Heart right ventricle (tissue), 16 donors: ENCODE measurements around the gene NPAS3. TPM values are rescaled to one million over a fixed set of nuclear protein-coding genes. Genes with fewer than 3 reads are reported as not detected.

Experiments
- ATAC-seq, 8 donors: fragments of 200-7000 bp; cut with Tn5 transposase; one replicate each; pipeline ENCODE4 v1.9.1; 2020; ENCODE audit warnings: mild to moderate bottlenecking in 8 of 8, moderate library complexity in 8 of 8, moderate number of reproducible peaks in 1 of 8
- DNase-seq, 2 donors: peaks; one replicate each; pipeline ENCODE4 v3.0.0-alpha.2; 2020
- H3K27ac ChIP-seq, 10 donors: fragments of 200-600 bp; sonication (generic) in 2 of 10; one replicate each; pipeline versions ENCODE4 v1.5.0 to v1.8.0; 2020 to 2022; ENCODE audit warnings: mild to moderate bottlenecking in 3 of 10
- H3K27me3 ChIP-seq, 7 donors: fragments of 200-600 bp; one replicate each; pipeline ENCODE4 v1.8.0; 2021 to 2022; ENCODE audit warnings: mild to moderate bottlenecking in 2 of 7
- H3K36me3 ChIP-seq, 9 donors: fragments of 200-600 bp; sonication (generic) in 1 of 9; one replicate each; pipeline versions ENCODE4 v1.5.0 to v1.8.0; 2020 to 2022; ENCODE audit warnings: mild to moderate bottlenecking in 2 of 9
- H3K4me1 ChIP-seq, 9 donors: fragments of 200-600 bp; sonication (generic) in 1 of 9; one replicate each; pipeline versions ENCODE4 v1.5.0 to v1.8.0; 2020 to 2022; ENCODE audit warnings: mild to moderate bottlenecking in 4 of 9
- H3K4me3 ChIP-seq, 10 donors: fragments of 200-600 bp; sonication (generic) in 2 of 10; one replicate each; pipeline versions ENCODE4 v1.5.0 to v1.8.0; 2020 to 2022; ENCODE audit warnings: mild to moderate bottlenecking in 7 of 10, moderate library complexity in 2 of 10
- H3K9me3 ChIP-seq, 11 donors: fragments of 200-600 bp in 10 of 11; sonication (generic) in 2 of 11; one replicate each; pipeline versions ENCODE4 v1.5.0 to v1.8.0; 2013 to 2022; ENCODE audit warnings: mild to moderate bottlenecking in 2 of 11, control low read depth in 1 of 11, moderate library complexity in 1 of 11
- WGBS, 2 donors: extraction: QIAGEN DNeasy Blood & Tissue Kit; methylation state at CpG; one replicate each; pipeline ENCODE4 v1.1.7; 2013; ENCODE audit warnings: inconsistent platforms in 1 of 2; 5-methylcytosine and 5-hydroxymethylcytosine counted together
- intact Hi-C, 10 donors: fragments of 100-400 bp; cut with DNase I; formaldehyde crosslinking; loops; one replicate each; pipeline versions ENCODE4 v1.11.1 to v1.14.2; 2022
- polyA plus RNA-seq, 2 donors: library from polyadenylated mRNA; stranded (reverse); fragments of 200-250 nt; gene quantifications; one replicate each; pipeline ENCODE4 v1.2.3, GENCODE V29; 2013
- total RNA-seq, 10 donors: library from RNA; stranded (reverse); fragmentation: NEBNext Ultra II Directional in 3 of 10; extraction: Animal tissue kit (Norgen Biotek cat#: 25700) in 3 of 10; gene quantifications; one replicate each; pipeline versions ENCODE4 v1.2.1 to v1.2.4, GENCODE V29; 2021 to 2023
- TF ChIP-seq, protein P1 (sequence below), 9 donors: fragments of 200-600 bp; sonication (generic) in 2 of 9; IDR thresholded peaks; one replicate each; pipeline versions ENCODE4 v1.5.0 to v1.8.0; 2021 to 2022; ENCODE audit warnings: antibody characterized with exemption in 9 of 9, mild to moderate bottlenecking in 5 of 9, moderate library complexity in 1 of 9
- donor health status: Arrhythmogenic right ventricular cardiomyopathy.
- donor health status: ischemic (EF 13 %, LVEDD 7.1; RV severe dilation, severe dysfunction).
- donor health status: healthy with polysubstance abuse.
- donor health status: DM: no; HTN: yes; CAD: no.
- donor health status: DM: no; HTN: no; CAD: no.
- donor health status: ischemic (EF 25% LVEDD 6.9; RV normal size, moderate dysfunction).
- donor health status: ischemic (EF 25% LVEDD 5.7; RV mildly dilated, moderate dysfunction).
- donor health status: healthy.
- donor health status: DM: yes; HTN: yes; CAD: no.
- donor health status: Ischemic cardiomyopathy.
- donor health status: ischemic (EF 35%, LVEDD 5.7; RV mildly dilated, moderate dysfunction).
- donor health status: nonischemic (EF 11% LVEDD 7.7; RV severe dilation, severe dysfunction).
- donor health status: DM: yes; HTN: yes; CAD: no.
- donor health status: PGD.
- donor health status: ischemic (EF 29% LVEDD 5.4; RV normal size, mild dysfunction).
- donor health status: nonischemic (EF 23%, LVEDD 6.1; RV moderate dilation, normal function).

The NPAS3 gene
- total and polyA plus RNA-seq, 12 donors: 0.12 to 2.8 (median 0.99) TPM

DNA sequence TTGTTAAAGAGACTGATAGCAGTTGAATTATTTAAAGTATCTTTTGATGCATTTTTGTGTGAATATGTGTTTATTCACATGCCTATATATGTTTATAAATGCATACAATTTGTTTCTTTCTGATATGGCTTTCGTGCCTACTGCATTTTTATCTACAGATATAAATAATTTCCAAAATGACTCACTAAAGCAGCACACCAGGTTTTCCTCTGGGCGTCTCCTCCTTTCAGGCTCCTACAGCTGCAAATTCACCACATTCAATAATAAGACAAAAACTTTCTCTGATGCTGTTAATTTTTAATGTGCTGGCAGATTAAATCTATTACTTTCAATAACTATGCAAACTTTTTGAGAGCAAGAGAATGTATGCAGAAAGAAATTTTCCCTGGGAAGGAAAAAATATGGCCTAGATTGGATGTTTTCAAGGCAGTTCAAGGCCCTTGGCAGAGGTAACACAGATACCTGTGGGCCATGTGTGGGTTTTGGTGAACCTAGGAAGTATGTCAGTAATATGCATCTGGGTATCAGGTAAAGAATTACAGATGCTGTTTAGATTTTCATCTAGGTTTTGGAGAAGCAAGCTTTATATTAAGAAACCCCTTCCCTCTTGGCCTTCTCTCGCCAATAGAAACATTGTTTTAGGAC, 630.4 kb downstream of the NPAS3 start:
- H3K9me3 ChIP-seq: no peaks in the 10 kb centered on the region
- no peaks in the 10 kb centered on the region for H3K36me3 ChIP-seq
- H3K27me3 ChIP-seq: no peaks in the 10 kb centered on the region
- ATAC-seq (no peak), DNase-seq (no peak)
- WGBS, 2 donors: 89 to 93% methylated on average over 3 of the region's 3 CpGs
- TF ChIP-seq, protein P1, sequence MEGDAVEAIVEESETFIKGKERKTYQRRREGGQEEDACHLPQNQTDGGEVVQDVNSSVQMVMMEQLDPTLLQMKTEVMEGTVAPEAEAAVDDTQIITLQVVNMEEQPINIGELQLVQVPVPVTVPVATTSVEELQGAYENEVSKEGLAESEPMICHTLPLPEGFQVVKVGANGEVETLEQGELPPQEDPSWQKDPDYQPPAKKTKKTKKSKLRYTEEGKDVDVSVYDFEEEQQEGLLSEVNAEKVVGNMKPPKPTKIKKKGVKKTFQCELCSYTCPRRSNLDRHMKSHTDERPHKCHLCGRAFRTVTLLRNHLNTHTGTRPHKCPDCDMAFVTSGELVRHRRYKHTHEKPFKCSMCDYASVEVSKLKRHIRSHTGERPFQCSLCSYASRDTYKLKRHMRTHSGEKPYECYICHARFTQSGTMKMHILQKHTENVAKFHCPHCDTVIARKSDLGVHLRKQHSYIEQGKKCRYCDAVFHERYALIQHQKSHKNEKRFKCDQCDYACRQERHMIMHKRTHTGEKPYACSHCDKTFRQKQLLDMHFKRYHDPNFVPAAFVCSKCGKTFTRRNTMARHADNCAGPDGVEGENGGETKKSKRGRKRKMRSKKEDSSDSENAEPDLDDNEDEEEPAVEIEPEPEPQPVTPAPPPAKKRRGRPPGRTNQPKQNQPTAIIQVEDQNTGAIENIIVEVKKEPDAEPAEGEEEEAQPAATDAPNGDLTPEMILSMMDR (IDR thresholded peaks at IDR 0.05): no peak
- intact Hi-C loops: no loop called here
- H3K4me1 ChIP-seq: peaks cover 0 to 7% (median 0%) of the 10 kb centered on the region in 9 donors
- H3K4me3 ChIP-seq: no peak overlapping the region
- no peak overlapping the region for H3K27ac ChIP-seq

DNA sequence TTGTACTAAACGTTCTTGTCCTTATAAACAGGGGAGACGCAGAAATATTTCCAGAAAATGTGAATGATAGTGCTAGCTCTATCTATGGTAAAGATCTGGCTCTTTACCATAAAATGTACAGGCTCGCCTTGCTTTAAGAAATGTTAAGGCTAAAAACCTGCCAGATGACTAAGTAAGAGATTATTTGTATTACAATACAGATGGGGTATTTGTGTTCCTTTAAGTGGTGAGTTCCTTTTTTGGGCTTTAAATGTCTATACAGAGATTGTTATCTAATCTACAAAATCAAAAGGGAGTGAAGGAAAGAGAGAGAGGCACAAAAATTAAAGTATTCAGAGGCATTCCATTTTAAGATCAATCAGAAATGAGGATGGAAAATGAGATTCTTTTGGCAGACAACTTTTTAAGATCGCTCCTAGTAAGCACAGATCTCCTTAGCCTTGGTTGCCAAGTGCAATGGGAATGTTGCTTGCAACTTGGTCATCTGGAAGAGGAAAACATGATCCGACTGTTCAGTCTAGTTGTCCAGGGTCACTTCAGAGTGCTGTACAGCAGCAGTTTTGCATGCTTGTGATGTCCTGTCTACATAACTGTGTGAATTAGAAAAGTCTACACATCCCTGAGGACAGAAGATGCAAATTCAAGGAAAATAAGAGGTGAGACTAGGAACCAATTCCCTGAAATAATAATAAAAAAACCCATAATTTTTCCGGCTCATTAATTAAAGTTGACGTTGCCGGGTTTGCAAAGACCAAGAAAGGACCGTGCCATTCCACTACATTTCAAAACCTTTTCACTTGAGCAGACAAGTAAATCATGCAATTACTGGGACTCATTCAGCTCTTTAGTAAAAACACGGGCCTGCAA, 631.4 kb downstream of the NPAS3 start:
- Histone ChIP-seq H3K9me3 (no peaks in the 10 kb centered on the region), H3K4me3 (no peak overlapping the region), H3K27ac (no peak overlapping the region), H3K36me3 (no peaks in the 10 kb centered on the region), H3K27me3 (no peaks in the 10 kb centered on the region), H3K4me1 (no peaks in the 10 kb centered on the region)
- TF ChIP-seq, protein P1 (IDR thresholded peaks at IDR 0.05): no peak
- DNase-seq (no peak), ATAC-seq (no peak)
- 85 to 88% methylated on average over 10 of the region's 10 CpGs for WGBS, 2 donors
- intact Hi-C loops: no loop called here

DNA sequence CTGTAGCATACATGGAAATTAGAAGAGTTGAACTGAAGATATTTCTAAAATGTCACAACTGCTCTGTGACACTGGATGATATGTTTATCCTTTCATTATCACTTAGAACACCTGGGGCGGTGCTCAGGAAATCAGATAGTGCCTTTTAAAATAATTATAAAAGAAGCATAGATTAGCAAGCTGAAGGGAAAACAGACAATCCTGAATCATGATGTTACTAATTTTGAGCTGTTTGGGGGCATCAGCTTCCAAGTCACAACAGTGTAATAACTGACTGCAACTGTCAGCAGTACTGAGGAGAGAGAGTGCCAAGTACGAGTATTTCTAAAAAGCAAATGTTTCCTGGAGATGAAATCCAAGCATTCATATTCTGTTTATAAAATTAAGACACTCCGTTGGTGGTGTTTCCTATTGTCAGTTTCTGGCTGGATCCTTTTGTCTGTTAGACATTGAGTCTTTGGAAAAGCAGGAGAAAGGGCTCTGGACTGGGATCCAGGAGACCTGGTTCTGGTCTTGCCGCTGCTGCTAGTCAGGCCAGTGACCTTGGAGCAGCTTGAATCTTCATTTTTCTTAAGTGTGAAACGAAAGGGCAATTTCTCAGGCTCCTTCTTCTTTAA, 632.1 kb downstream of the NPAS3 start:
- WGBS, 2 donors: 50 to 57% methylated on average over 5 of the region's 5 CpGs
- no peak for DNase-seq
- ATAC-seq: no peak
- H3K9me3 ChIP-seq: no peaks in the 10 kb centered on the region
- no peaks in the 10 kb centered on the region for H3K4me1 ChIP-seq
- no peak overlapping the region for H3K27ac ChIP-seq
- H3K4me3 ChIP-seq: no peak overlapping the region
- H3K27me3 ChIP-seq: no peaks in the 10 kb centered on the region
- TF ChIP-seq, protein P1 (IDR thresholded peaks at IDR 0.05): no peak
- no peaks in the 10 kb centered on the region for H3K36me3 ChIP-seq
- intact Hi-C loops: no loop called here

DNA sequence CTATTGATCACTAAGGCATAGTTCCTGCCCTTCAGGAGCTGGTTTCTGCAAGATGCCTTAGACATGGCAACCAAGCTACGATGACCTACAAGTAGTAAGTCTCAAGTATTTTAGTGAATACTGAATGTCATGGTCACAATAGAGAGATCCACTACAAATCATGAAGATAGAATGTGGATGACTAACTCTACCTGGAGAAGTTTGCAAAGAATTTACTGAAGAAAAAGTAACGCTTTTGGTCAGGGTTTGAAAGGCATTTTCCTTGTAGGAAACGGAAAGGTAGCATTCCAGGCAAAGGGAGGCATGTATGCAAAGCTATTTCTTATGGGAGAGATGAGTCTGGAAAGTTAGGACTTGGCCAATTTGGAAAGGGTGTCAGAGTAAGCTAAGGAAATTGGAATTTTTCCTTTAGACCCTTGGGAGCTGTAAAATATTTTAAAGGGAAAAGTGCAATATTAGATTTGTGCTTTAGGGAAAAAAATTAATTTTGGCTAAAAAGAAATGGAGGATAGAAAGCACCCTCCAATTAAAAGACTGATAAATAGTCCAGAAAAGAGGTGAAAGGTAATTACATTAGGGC, 634.7 kb downstream of the NPAS3 start:
- DNase-seq: no peak

More for the DNA sequence above, 634.7 kb downstream of the NPAS3 start:
- Histone ChIP-seq H3K9me3 (no peaks in the 10 kb centered on the region), H3K27me3 (no peaks in the 10 kb centered on the region), H3K4me3 (no peak overlapping the region), H3K27ac (no peak overlapping the region), H3K4me1 (no peaks in the 10 kb centered on the region), H3K36me3 (no peaks in the 10 kb centered on the region)
- intact Hi-C loops: no loop called here
- no peak for ATAC-seq
- 84 to 90% methylated on average over 3 of the region's 3 CpGs for WGBS, 2 donors
- TF ChIP-seq, protein P1 (IDR thresholded peaks at IDR 0.05): no peak
